ENCODE measurements around the gene MIPOL1.

DNA sequence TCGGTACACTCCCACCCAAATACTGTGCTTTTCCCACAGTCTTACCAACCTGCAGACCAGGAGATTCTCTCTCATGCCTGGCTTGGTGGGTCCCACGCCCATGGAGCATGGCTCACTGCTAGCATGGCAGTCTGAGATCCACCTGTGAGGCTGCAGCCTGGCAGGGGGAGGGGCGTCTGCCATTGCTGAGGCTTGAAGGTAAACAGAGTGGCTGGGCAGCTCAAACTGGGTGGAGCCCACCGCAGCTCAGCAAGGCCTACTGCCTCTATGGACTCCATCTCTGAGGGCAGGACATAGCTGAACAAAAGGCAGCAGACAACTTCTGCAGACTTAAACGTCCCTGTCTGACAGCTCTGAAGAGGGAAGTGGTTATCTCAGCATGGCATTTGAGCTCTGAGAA lies 304.1 kb downstream of the MIPOL1 start:
- TF ChIP-seq POLR2AphosphoS2 (IDR thresholded peaks at IDR 0.05; ENCODE audit: low read length) (no peak), ZNF41 (CRISPR knock-in tag; conservative IDR thresholded peaks at IDR 0.05) (no peak), ZBTB17 (CRISPR knock-in tag; IDR thresholded peaks at IDR 0.05) (no peak)

Data from K562 (cell line).